ENCODE data around the gene INPP5F.
"Not testable (repeated sequence)": the region's sequence is repeated elsewhere in the genome, so short reads cannot be mapped to it uniquely, and the experiment has no call there.

INPP5F gene

DNA sequence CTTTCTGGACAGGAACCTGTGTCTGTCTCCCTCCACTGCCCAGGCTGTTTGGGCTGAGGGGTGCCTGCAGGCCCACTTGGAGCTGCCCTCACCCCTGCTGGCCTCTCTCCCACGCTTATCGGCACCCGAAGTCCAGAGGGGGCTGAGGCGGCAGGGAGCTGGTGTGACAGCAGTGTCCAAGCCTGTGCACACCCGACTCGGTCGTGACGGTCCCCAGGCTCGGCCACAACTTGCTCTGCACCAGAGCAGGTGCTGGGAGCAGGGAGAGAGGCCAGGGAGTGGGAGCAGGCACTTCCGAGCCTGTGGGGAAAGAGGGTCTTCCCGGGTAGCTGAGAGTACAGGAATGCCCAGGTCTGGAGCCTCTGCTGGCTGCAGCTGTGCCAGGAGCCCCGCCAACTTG lies 23.0 kb downstream of the INPP5F start:
- FAIRE-seq: no peak

DNA sequence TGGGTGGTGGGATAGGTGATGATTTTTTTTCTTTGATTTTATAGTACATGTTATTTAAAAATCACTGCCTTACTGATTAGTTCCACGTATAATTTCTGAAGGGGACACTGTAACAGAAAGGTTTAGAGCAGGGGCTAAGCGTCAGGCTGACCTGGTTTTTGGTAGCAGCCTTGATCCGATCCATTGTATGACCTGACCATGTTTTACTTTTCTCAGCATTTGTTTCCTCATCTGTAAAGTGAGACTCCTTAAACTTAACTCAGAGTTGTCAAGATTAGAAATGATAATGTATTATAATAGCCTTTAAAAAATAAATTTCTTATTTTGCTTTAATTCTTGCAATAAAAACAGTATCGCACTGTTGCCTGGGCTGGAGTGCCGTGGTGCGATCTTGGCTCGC lies 23.6 kb downstream of the INPP5F start:
- FAIRE-seq: no peak

DNA sequence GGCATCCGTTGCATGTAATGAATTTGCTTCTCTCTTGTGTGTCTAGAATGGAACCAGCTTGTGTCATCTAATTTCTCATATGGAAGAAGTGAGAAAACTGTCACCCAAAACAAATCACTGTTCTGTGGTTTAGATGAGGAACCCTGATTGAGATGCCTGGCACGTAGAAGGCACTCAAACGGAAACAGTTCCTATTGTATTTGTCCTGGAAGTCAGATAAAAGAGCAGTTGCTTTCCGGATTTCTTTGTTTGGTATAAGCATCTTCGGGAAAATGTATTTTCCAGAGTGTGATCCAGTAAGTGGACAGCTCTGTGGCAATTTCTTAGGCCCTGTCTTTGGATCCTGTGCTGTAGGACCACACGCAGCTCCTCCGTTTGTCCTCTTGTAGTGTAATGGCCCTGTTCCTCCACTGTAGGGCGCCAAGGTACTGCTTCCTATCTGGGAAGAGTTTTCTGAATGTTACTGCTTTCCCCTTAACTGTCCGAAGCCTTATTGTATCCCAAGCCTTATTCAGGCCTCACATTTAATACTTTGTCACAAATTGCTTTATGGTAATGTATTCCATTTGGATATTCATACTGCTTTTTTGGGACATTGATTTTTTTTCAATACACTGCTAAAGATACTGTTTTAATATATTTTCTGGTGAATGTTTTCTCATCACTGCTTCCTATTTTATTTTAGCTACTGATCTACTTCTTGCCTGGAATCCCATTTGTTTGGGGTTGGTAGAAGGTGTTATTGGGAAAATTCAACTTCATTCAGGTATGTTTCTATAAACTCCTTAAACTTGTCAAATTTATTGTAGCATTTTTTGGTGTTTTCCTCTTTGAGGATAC lies 24.8 kb downstream of the INPP5F start:
- FAIRE-seq: peak; percentile 93

DNA sequence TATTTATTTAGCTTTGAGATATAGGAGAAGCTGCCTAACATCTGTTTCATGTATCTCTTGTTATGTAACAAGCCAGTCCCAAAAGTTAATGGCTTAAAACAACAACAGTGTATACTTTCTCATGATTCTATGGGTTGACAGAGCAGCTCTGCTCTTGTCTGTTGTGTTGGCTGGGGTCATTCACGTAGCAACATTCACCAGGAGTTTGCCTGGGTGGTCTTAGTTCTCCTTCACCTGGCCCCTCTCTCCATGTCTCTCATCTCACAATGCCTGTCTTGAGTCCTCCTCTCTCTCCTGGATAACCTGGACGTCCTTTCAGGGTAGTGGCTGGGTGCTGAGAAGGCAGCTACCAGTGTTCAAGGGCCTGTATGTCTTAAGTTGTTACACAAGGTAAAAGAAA lies 27.5 kb downstream of the INPP5F start:
- FAIRE-seq: no peak

DNA sequence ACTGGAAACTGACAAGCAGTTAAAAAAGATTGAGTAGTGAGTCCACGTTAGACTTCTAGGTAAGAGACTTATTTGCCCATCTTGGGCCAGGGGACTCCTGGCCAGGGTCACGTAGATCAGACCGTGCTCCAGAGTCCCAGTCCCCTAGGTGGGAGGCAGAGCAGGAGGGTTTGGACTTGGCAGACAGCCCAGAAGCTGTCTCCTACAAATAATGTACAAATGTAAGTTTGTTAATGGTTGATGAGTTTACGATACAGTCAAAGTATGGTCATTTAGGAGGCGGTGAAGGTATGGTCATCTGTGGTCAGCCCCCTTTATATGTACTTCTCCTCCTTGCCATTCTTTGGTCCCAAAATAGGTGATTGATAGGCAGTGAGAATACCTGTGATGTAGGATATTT lies 28.2 kb downstream of the INPP5F start:
- no peak for FAIRE-seq

DNA sequence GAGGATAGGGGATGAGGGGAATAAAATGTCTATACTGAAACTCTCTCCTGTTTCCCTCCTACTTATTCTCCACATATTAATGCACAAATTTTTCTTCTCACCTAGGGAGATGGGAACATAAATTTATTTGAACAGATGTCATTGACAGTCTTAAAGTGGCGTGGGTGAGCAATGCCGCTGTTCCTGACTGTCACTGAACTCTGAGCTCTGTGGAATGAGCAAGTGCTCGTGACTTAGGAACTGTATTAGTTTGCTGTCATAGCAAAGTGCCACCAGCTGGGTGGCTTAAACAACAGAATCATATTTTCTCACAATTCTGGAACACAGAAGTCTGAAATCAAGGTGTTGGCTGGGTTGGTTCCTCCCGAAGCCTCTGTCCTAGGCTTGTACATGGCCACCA lies 29.1 kb downstream of the INPP5F start:
- no peak for FAIRE-seq

DNA sequence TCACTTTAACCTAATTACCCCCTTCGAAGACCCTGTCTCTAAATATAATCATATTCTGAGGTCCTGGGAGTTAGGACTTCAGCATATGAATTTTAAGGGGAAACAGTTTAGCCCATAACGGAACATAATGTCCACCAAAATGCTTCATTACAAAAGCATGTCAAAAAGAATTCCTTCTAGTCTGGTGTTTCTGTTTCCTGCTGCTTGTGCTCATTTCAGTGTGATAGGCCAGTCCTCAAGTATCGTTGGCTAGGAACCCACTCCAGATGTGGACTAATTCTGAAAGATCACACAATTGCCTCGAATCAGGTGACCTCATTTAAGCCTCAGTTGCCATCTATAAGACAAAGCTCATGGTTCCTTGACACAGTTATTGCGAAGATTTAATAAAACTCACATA lies 29.6 kb downstream of the INPP5F start:
- FAIRE-seq: no peak

DNA sequence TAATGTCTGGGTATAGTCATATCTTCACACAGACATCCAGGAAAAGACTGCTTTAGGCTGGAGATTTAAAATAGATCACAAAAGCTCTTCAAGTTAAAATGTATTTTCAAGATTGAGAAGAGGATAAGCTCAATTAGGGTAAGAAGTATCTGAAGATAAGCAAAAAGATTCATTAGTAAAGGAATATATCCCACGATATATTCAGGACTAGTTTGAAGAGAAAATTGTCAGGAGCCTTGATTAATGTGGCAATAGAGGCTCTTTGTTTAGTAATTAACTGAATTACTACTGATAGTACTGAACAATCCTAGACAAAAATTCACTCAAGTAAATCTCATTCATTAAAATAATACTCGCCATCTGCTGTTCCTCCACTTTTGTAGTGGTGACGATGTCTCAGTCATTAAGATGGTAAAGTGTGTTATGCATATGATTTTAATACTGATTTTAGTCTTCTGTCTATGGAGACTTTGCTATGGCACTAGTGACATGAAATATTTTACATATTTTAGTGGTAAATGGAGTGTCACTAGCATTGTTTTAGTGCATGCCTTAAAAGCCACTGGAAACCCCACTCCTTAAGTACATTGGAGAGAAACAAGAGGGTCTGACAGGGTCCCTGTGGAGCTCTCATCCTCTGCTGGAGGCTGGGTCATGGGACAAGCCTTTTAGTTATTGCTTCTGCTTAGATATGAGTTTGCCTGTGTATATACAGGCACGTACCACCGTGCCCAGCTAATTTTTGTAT lies 32.8 kb downstream of the INPP5F start:
- no peak for FAIRE-seq

DNA sequence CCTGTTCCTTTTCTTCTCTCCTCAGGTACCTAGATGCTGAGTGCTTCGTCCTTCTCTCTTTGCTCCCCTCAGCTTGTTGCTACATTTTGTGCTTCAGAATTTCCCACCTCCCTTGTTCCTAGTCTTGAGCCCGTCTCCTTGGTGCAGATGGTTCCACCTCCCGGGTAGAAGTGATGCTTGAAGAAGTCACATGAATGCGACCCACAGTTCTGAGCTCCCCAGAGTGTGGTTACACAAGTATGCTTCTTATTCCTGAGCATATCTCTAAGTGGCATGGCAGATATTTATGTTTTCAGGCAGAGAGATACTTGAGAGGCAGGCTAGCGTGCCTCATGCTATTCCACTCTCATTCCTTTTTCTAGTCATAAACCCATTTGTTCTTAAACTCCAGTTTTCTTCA lies 34.0 kb downstream of the INPP5F start:
- FAIRE-seq: no peak

DNA sequence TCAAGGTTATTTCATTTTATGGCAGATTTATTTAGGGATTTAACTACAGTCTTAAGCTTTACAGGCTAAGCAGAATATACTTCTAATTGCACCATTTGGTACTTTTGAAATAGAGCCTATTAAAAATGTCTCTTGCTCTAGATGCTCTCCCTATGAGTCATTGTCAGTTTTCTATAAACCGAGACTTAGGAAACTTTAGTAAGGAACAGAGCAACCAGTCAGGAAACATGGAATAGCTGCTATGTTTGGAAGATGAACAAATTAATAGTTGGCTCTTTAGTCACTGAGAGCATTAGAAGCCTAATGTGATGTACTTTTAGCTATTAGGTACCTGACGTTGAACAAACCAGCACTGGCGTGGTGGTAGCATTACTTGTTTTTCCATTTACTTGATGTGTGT lies 35.3 kb downstream of the INPP5F start:
- FAIRE-seq: no peak

DNA sequence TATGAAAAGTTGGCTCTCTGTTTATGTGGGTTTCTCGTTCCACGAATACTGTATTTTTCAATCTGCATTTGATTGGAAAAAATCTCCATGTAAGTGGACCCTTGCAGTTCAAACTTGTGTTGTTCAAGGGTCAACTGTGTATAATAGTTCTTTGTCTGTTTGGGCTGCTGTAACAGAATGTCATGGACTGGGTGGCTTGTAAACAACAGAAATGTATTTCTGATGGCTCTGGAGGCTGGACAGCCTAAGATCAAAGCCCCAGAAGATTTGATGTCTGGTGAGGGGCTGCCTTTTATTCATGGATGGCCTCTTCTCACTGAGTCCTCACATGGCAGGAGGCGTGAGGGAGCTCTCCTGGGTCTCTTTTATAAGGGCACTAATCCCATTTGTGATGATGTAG lies 36.2 kb downstream of the INPP5F start:
- no peak for FAIRE-seq

DNA sequence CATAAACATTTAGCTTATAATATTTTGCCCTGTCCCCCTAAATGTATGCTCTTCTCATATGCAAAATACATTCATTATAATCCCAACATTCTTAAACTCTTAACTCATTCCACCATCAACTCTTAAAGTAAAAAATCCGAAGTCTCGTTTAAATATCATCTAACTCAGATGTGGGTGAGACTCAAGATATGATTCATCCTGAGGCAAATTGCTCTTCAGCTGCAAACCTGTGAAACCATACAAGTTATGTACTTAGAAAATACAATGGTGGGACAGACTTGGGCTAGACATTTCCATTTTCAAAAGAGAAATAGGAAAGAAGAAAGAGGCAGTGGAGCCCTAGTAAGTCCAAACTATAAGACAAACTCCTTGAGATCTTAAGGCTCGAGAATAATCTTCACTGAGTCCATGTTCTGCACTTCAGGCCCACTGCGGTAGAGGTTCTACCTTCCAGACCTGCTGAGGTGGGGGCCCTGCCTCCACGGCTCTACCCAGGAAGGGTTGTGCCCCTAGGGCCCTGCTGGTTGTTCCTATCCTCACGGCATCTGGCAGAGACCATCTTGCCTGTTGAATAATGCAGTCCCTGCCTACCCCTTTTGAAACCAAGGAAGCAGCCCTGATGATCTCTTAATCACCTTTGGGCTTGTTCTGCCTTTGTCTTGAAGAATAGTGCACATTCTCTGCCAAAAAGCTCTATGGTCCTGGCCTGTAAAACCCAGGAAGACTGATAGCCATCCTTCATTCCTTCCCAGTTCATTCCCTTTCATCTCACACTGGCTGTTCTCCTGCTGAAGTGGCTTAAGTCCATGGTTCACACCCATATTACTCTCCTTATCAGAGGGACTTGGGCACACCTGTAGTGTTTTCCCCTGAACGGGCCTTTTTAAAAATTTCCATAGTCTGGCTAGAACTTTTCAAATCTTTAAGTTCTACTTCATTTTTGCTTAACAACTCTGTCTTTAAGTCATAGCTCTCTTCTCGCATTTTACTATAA lies 37.3 kb downstream of the INPP5F start:
- no peak for FAIRE-seq

DNA sequence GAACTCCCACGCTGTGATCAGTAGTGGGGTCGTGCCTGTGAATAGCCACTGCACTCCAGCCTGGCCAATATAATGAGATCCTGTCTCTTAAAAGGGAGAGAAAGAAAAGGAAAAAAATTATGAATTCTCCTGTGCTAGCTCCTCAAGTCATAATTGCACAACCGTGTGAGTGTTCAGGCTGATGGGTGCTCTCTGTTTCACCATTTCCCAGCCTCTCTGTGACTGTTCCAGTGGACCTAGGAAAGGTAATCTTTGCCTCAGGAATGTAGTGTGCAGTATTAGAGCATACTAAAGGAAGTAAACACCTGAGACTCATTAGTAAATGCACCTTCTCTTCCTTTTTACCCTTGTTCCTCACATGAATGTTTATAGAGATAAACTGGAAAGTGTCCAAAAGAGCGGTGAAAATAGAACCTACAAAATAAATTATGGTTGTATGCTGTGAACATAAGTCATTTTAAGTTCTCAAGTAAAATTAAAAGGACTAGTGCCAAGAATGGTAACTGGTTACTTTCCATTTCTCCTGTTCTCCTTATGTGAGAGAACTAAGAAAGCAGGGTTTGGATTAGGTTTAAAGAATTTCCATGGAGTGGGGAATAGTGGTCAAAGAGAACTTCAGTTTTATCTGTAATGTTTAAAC lies 42.7 kb downstream of the INPP5F start:
- FAIRE-seq: no peak

DNA sequence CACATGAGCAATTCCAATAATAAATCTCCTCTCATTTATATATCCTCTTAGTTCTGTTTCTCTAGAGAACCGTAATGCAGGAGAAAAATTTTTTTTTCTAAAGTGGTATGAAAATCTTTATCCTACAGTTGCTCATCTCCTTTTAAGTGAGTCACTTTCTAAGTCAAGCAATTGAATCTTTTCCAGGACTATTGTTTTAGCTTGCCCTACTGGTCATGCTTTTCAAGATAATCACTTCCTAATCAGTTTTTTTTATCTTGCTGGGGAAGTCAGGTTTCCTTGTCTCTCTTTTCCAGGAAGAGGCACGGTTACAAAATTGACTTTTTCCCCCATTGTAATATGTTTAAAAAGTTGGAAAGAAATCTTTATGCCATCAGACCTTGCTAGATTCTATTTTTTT lies 44.0 kb downstream of the INPP5F start:
- FAIRE-seq: no peak

DNA sequence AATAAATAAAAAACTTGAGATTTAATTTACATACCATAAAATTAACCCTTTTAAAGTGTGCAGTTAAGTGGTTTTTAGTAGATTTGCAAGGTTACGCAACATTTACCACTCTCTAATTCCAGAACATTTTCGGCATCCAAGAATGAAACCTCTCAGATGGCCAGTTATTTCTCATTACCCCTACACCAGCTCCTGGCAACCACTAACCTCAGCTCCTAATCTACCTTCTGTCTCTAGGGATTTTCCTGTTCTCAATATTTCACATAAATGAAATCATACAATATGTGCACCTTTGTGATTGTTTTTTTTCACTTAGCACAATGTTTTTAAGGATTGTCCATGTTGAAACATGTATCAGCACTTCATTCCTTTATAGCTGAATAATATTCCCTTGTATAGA lies 45.1 kb downstream of the INPP5F start:
- FAIRE-seq: no peak

DNA sequence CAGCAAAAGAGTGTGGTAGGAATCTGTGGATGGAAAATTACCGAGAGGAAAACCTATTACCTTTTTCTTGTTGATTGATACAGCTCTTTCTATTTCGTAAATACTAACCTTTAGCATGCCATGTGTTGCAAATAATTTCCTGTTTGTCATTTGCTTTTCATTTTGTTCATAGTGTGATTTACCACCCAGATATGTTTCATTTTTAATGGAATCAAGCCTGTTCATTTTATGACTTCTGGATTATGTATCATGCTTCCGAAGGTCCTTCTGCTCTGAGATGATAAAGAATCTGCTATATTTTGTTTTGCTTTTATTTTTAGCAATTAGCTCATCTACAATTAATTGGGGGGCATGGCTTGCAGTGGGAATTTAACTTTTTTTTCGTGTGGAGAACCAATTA lies 46.5 kb downstream of the INPP5F start:
- FAIRE-seq: no peak

DNA sequence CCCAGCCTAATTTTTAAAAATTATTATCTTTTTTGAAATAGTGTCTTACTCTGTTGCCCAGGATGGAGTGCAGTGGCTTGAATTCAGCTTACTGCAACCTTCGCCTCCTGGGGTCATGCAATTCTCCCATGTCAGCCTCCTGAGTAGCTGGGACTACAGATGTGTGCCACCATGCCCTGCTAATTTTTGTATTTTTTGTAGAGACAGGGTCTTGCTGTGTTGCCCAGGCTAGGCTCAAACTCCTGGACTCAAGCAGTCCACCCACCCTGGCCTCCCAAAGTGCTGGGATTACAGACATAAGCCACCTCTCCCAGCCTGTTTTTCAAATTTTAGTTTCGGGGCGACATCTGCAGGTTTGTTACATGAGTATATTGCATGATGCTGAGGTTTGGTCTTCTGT lies 47.2 kb downstream of the INPP5F start:
- not testable (repeated sequence) for FAIRE-seq

DNA sequence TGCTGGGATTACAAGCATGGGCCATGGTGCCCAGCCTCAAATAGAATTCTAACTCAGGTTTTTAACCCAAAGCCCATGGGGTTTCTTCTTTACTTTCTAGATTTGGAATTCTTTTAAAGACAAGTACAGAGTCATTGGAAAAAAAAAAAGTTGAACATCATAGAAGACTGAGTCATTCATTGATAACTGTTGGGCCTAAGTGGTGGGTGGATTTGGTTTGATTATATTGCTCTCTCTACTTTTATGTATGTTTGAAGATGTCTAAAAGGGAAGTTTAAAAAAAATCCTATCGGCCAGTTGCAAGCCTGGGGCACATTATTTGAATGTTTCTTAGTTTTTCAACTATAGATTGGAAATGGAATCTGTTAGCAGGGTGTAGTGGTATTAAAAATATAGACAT lies 49.7 kb downstream of the INPP5F start:
- FAIRE-seq: no peak

DNA sequence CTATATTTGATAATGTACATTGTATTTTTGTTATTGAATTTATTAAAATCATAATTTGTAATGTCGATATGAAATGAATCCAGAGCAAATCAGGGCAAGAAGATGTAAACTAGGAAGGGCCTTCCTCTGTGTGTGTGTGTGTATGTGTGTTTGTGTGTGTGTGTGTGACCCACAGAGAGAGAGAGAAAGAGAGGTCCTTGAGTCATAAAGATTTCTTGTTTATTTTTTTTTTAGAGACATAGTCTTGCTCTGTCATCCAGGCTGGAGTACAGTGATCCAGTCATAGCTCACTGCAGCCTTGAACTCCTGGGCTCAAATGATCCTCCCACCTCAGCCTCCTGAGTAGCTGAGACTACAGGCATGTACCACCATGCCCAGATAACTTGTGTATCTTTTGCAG lies 50.7 kb downstream of the INPP5F start:
- no peak for FAIRE-seq

DNA sequence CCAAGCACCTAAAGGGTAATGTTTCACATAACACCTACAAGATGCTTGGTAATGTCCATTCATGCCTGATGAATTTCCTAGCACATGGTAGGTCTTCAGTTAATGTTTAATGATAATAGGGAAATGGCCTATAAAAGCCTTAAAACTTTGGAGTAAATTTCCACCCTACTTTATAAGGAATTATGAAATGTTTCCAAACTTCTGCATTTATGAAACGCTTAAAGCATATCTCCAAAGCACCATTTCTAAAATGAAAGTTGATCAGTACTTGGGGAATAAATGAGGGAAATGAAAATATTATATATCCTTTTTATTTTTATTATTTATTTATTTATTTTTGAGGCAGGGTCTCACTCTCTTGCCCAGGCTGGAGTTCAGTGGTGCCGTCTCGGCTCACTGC lies 51.8 kb downstream of the INPP5F start:
- no peak for FAIRE-seq

DNA sequence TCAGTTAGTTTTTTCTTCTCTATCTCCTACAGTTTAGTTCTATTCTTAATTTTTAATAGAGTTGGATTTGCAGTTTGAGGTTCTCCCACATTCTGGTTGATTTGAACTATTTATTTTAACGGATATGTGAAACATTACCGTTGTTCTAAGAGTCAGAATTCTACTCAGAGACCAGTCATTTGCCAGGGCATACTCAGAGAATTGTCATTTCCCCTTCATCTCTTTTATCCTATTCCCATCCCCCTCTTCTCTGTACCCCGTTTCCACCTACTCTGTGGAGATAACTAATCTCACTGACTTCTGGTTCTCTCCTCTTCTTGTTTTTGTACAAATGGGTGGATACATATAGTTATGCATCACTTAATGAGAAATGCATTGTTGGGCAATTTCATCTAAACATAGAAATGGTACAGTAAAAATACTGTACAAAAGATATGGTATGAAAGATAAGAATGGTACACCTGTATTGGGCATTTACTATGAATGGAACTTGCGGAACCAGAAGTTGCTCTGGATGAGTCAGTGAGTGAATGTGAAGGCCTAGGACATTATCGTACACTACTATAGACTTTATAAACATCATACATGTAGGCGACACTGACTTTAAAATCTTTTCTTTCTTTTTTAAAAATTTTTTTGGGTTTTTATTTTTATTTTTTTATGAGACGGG lies 53.1 kb downstream of the INPP5F start:
- no peak for FAIRE-seq

DNA sequence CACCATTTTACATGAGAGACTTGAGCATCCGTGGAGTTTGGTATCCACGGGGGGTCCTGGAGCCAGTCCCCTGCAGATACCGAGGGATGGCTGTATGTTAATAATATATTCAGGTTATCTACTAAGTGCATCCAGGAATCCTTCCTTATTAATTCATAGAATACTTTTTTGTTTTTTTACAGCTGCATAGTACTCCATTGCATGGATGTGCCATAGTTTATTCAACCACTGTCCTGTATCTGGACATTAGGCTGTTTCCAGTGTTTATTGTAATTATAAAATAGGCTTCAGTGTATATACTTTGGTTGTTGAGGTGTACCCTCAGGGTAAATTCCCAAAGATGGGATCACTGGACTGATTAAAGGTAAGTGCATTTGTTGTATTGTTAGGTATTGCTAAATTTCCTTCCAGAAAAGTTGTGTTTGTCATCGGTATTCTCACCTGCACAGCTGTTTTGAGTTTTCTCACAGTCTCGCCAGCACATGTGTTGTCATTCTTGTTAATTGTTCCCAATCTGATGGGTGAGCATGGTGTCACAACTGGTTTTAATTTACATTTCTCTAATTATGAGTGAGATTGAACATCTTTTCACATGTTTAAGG lies 55.1 kb downstream of the INPP5F start:
- no peak for FAIRE-seq
